Endothelial cell of umbilical vein (primary cell): Measurements from ENCODE around the gene VSTM4.

Experiments used
- EZH2 ChIP-seq: IDR thresholded peaks from 2 replicates; pipeline ENCODE4 v1.6.1; 2012; ENCODE audit warnings: borderline replicate concordance, low read depth, mild to moderate bottlenecking, moderate library complexity, low read length, inconsistent platforms; ENCODE audit not compliant: severe bottlenecking
- FOS ChIP-seq: IDR thresholded peaks from 2 replicates; pipeline ENCODE4 v1.6.1; 2011; ENCODE audit warnings: mild to moderate bottlenecking, low read length, moderate library complexity, borderline replicate concordance; ENCODE audit not compliant: insufficient read depth
- JUN ChIP-seq: IDR thresholded peaks from 2 replicates; pipeline ENCODE4 v1.6.1; 2011; ENCODE audit warnings: borderline replicate concordance, low read depth; ENCODE audit not compliant: insufficient read length, insufficient read depth
- MYC ChIP-seq: IDR thresholded peaks from one replicate; pipeline ENCODE4 v1.6.1; 2011; ENCODE audit warnings: mild to moderate bottlenecking, low read depth, low read length
- POLR2A ChIP-seq: IDR thresholded peaks from 2 replicates; pipeline ENCODE4 v1.6.1; 2012; ENCODE audit warnings: low read depth, mild to moderate bottlenecking, control low read depth, low read length
- POLR2AphosphoS5 ChIP-seq: IDR thresholded peaks from 2 replicates; pipeline ENCODE4 v1.6.1; 2012; ENCODE audit warnings: low read depth, mild to moderate bottlenecking, control low read depth, low read length, moderate library complexity; ENCODE audit not compliant: insufficient read depth
- TF ChIP-seq, protein P1 (sequence below), 2 donors: IDR thresholded peaks; 1 replicate in 1 of 2; 2 replicates in 1 of 2; pipeline ENCODE4 v1.5.1; 2011; ENCODE audit warnings: low read length in 2 of 2, mild to moderate bottlenecking in 2 of 2, moderate library complexity in 2 of 2, control low read depth in 1 of 2, inconsistent platforms in 1 of 2, low read depth in 1 of 2; ENCODE audit not compliant: insufficient read depth in 1 of 2; ENCODE audit errors: extremely low read depth in 1 of 2
- TF ChIP-seq, protein P2 (sequence below): IDR thresholded peaks from 2 replicates; pipeline ENCODE4 v1.6.1; 2011; ENCODE audit not compliant: insufficient read depth, insufficient read length

DNA sequence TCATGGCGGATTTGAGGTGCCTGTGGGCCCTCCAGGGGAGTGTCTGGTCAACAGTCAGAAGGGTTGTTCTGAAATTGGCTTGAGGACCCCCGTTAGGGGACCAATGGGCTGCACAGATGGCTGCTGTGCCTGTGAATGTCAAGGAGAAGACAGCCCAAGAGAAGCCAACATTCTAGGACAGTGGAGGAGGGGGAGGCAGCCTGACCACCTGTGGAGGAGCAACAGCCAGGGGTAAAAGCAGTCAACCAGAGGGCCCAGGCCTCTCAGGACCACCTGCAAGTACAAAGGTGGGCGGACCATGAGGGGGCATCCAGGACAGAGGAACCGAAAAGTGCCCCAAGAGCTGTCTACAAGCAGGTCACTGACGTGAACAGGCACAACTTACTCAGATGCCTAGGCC, 76.6 kb downstream of the VSTM4 start:
- no peak for TF ChIP-seq EZH2
- TF ChIP-seq, protein P1, sequence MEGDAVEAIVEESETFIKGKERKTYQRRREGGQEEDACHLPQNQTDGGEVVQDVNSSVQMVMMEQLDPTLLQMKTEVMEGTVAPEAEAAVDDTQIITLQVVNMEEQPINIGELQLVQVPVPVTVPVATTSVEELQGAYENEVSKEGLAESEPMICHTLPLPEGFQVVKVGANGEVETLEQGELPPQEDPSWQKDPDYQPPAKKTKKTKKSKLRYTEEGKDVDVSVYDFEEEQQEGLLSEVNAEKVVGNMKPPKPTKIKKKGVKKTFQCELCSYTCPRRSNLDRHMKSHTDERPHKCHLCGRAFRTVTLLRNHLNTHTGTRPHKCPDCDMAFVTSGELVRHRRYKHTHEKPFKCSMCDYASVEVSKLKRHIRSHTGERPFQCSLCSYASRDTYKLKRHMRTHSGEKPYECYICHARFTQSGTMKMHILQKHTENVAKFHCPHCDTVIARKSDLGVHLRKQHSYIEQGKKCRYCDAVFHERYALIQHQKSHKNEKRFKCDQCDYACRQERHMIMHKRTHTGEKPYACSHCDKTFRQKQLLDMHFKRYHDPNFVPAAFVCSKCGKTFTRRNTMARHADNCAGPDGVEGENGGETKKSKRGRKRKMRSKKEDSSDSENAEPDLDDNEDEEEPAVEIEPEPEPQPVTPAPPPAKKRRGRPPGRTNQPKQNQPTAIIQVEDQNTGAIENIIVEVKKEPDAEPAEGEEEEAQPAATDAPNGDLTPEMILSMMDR (IDR thresholded peaks at IDR 0.05; ENCODE audit: extremely low read depth in 1 of 2, insufficient read depth in 1 of 2, low read depth in 1 of 2, low read length in 2 of 2) = no peak
- TF ChIP-seq JUN = no peak
- TF ChIP-seq, protein P2, sequence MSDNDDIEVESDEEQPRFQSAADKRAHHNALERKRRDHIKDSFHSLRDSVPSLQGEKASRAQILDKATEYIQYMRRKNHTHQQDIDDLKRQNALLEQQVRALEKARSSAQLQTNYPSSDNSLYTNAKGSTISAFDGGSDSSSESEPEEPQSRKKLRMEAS = no peak
- TF ChIP-seq POLR2A = no peak
- no peak for TF ChIP-seq POLR2AphosphoS5
- no peak for TF ChIP-seq MYC
- no peak for TF ChIP-seq FOS
